Heart left ventricle (tissue), 16 donors: ENCODE results near the gene SERPINB6. TPM values are rescaled to one million over a fixed set of nuclear protein-coding genes. Genes with fewer than 3 reads are reported as not detected.
A peak's percentile ranks its signal among the peaks of the same experiment; 100 is the strongest.
"Not testable (repeated sequence)": the region's sequence is repeated elsewhere in the genome, so short reads cannot be mapped to it uniquely, and the experiment has no call there.

ENCODE experiments used
- ATAC-seq, 4 donors: fragments of 200-7000 bp; cut with Tn5 transposase; one replicate each; pipeline ENCODE4 v1.9.1; 2020 to 2022; ENCODE audit warnings: moderate library complexity in 4 of 4, mild to moderate bottlenecking in 3 of 4, moderate number of reproducible peaks in 1 of 4
- DNase-seq, 5 donors: peaks; one replicate each; pipeline ENCODE4 v3.0.0-alpha.2; 2020
- H3K27ac ChIP-seq, 12 donors: fragments of 200-600 bp; sonication (generic) in 4 of 12; one replicate each; pipeline versions ENCODE4 v1.5.0 to v1.8.0; 2016 to 2022; ENCODE audit warnings: mild to moderate bottlenecking in 2 of 12
- H3K27me3 ChIP-seq, 9 donors: fragments of 200-600 bp; sonication (generic) in 2 of 9; one replicate each; pipeline versions ENCODE4 v1.5.1 to v1.8.0; 2016 to 2022; ENCODE audit warnings: mild to moderate bottlenecking in 3 of 9
- H3K36me3 ChIP-seq, 9 donors: fragments of 200-600 bp; sonication (generic) in 2 of 9; one replicate each; pipeline versions ENCODE4 v1.5.0 to v1.8.0; 2018 to 2022; ENCODE audit warnings: mild to moderate bottlenecking in 2 of 9
- H3K4me1 ChIP-seq, 12 donors: fragments of 200-600 bp; sonication (generic) in 4 of 12; one replicate each; pipeline versions ENCODE4 v1.5.0 to v1.8.0; 2016 to 2022; ENCODE audit warnings: mild to moderate bottlenecking in 3 of 12
- H3K4me3 ChIP-seq, 12 donors: fragments of 200-600 bp; sonication (generic) in 4 of 12; one replicate each; pipeline versions ENCODE4 v1.5.0 to v1.8.0; 2017 to 2022; ENCODE audit warnings: mild to moderate bottlenecking in 9 of 12, moderate library complexity in 4 of 12
- H3K9me3 ChIP-seq, 12 donors: fragments of 200-600 bp; sonication (generic) in 4 of 12; one replicate each; pipeline versions ENCODE4 v1.5.0 to v1.8.0; 2016 to 2022; ENCODE audit warnings: mild to moderate bottlenecking in 1 of 12
- CTCF ChIP-seq, 12 donors: fragments of 200-600 bp; sonication (generic) in 4 of 12; IDR thresholded peaks; one replicate each; pipeline versions ENCODE4 v1.5.0 to v1.8.0; 2018 to 2022; ENCODE audit warnings: antibody characterized with exemption in 12 of 12, mild to moderate bottlenecking in 5 of 12
- POLR2A ChIP-seq, 2 donors: fragments of 450-650 bp; IDR thresholded peaks; one replicate each; pipeline ENCODE4 v1.6.1; 2017; ENCODE audit warnings: antibody characterized with exemption in 2 of 2, mild to moderate bottlenecking in 2 of 2, moderate library complexity in 2 of 2
- WGBS, 4 donors: extraction: QIAGEN DNeasy Blood & Tissue Kit in 2 of 4; methylation state at CpG; one replicate each; pipeline versions ENCODE4 v1.1.5 to v1.1.7; 2013 to 2018; 5-methylcytosine and 5-hydroxymethylcytosine counted together
- intact Hi-C, 10 donors: fragments of 100-400 bp; cut with DNase I; formaldehyde crosslinking; loops; one replicate each; pipeline versions ENCODE4 v1.11.1 to v1.14.2; 2022
- polyA plus RNA-seq, 2 donors: library from polyadenylated mRNA; stranded (reverse); fragments of 200-250 nt; gene quantifications; one replicate each; pipeline ENCODE4 v1.2.3, GENCODE V29; 2013
- total RNA-seq, 9 donors: library from RNA; depleted of rRNA in 2 of 9; stranded (reverse); fragments of >200 nt in 2 of 9; fragmentation: NEBNext Ultra II Directional in 3 of 9; extraction: Animal tissue kit (Norgen Biotek cat#: 25700) in 3 of 9; gene quantifications; one replicate each; pipeline versions ENCODE4 v1.1.0 to v1.2.4, GENCODE V29; 2016 to 2023
- donor health status: ischemic (EF 13 %, LVEDD 7.1; RV severe dilation, severe dysfunction).
- donor health status: healthy with polysubstance abuse.
- donor health status: DM: no; HTN: yes; CAD: no.
- donor health status: DM: no; HTN: no; CAD: no.
- donor health status: ischemic (EF 25% LVEDD 6.9; RV normal size, moderate dysfunction).
- donor health status: ischemic (EF 25% LVEDD 5.7; RV mildly dilated, moderate dysfunction).
- donor health status: healthy.
- donor health status: DM: yes; HTN: yes; CAD: no.
- donor health status: ischemic (EF 35%, LVEDD 5.7; RV mildly dilated, moderate dysfunction).
- donor health status: nonischemic (EF 11% LVEDD 7.7; RV severe dilation, severe dysfunction).
- donor health status: DM: yes; HTN: yes; CAD: no.
- donor health status: PGD.
- donor health status: ischemic (EF 29% LVEDD 5.4; RV normal size, mild dysfunction).
- donor health status: nonischemic (EF 23%, LVEDD 6.1; RV moderate dilation, normal function).

The SERPINB6 gene
- total and polyA plus RNA-seq, 11 donors, result 146 to 246 (median 186) TPM

GRCh38 chr6:2999618-3000557 lies 28.5 kb upstream of the SERPINB6 start, which contains the start of gene NQO2:
Gene NQO2, plus strand, starts transcription at chr6:2999894. Its CDS starts 6,659 bp downstream, at chr6:3006553.
- no peaks in the 10 kb centered on the region for H3K27me3 ChIP-seq
- H3K36me3 ChIP-seq, result peaks cover 0 to 14% (median 8%) of the 10 kb centered on the region in 9 donors
- DNase-seq (peak; percentile 94 to 97 (median 96)), ATAC-seq (peak; percentile 87 to 97 (median 94))
- peaks cover 0 to 41% (median 23%) of the 10 kb centered on the region in 12 donors for H3K4me1 ChIP-seq
- no peaks in the 10 kb centered on the region for H3K9me3 ChIP-seq
- intact Hi-C loops, result loop anchor here in 9 of 10 donors (1.0 to 10.0 kb wide), 6 partner anchors 24 to 255 kb away; partner anchors contain the start of gene PSMG4 (in 3 of the 9)
- 5 to 19% (median 6%) methylated on average over 27 to 87 of the region's 87 CpGs for WGBS, 4 donors
- H3K4me3 ChIP-seq, result peak within 1 kb of the TSS; percentile 67 to 95 (median 86)
- TF ChIP-seq POLR2A (IDR thresholded peaks at IDR 0.05) (peak; percentile 89 to 95), CTCF (IDR thresholded peaks at IDR 0.05) (peak in 2 of 12 donors; percentile 1 to 13)
- peak within 1 kb of the TSS; percentile 66 to 95 (median 90) for H3K27ac ChIP-seq

- H3K27ac ChIP-seq, result peak overlapping the region; percentile 66 to 90 (median 80)
- no peaks in the 10 kb centered on the region for H3K9me3 ChIP-seq
- intact Hi-C loops, result loop anchor here in 9 of 10 donors (1.0 to 10.0 kb wide), 6 partner anchors 25 to 256 kb away; partner anchors contain the start of gene PSMG4 (in 3 of the 9)
- WGBS, 4 donors, result 1 to 3% (median 2%) methylated on average over 28 to 30 of the region's 30 CpGs
- H3K4me1 ChIP-seq, result peaks cover 0 to 41% (median 23%) of the 10 kb centered on the region in 12 donors
- DNase-seq (peak in 1 of 5 donors; percentile 79), ATAC-seq (peak; percentile 18 to 56 (median 34))
- peaks cover 0 to 11% (median 3%) of the 10 kb centered on the region in 9 donors for H3K36me3 ChIP-seq
- TF ChIP-seq POLR2A (IDR thresholded peaks at IDR 0.05), result no peak
- H3K4me3 ChIP-seq, result peak overlapping the region; percentile 36 to 95 (median 84)
- no peaks in the 10 kb centered on the region for H3K27me3 ChIP-seq
Observed at GRCh38 chr6:2998998-2999617, 27.7 kb upstream of the SERPINB6 start.

- H3K9me3 ChIP-seq, DNase-seq, H3K27me3 ChIP-seq: not testable (repeated sequence)
- H3K4me1 ChIP-seq, result peaks cover 0 to 41% (median 23%) of the 10 kb centered on the region in 12 donors
- WGBS, 4 donors, result 5 to 11% (median 8%) methylated on average over 9 to 12 of the region's 16 CpGs
- intact Hi-C loops, result loop anchor here in 7 of 10 donors (2.0 to 10.0 kb wide), 3 partner anchors 56 to 256 kb away; partner anchors contain the start of gene PSMG4 (in 3 of the 7)
- peak overlapping the region in 11 of 12 donors; percentile 49 to 95 (median 86) for H3K4me3 ChIP-seq
- ATAC-seq, result peak; percentile 62 to 82 (median 70)
- peaks cover 0 to 11% (median 2%) of the 10 kb centered on the region in 9 donors for H3K36me3 ChIP-seq
- peak overlapping the region in 11 of 12 donors; percentile 74 to 90 (median 80) for H3K27ac ChIP-seq
- TF ChIP-seq CTCF (IDR thresholded peaks at IDR 0.05), result peak; percentile 37 to 69 (median 62)
Observed at GRCh38 chr6:2998249-2998997, 27.1 kb upstream of the SERPINB6 start.
